Transverse colon (tissue), 4 donors: ENCODE results near the gene GPR61. TPM values are rescaled to one million over a fixed set of nuclear protein-coding genes. Genes with fewer than 3 reads are reported as not detected.

Source experiments
- DNase-seq: peaks from one replicate; pipeline ENCODE4 v3.0.0-alpha.2; 2019
- H3K27ac ChIP-seq, 4 donors: fragments of 200-600 bp; sonication (generic); 2 replicates each; pipeline ENCODE4 v1.5.1; 2016 to 2018; ENCODE audit warnings: inconsistent platforms in 4 of 4
- H3K27me3 ChIP-seq: fragments of 200-600 bp; sonication (generic); 2 replicates; pipeline ENCODE4 v1.5.1; 2017; ENCODE audit warnings: inconsistent platforms
- H3K36me3 ChIP-seq, 4 donors: fragments of 200-600 bp; sonication (generic); 2 replicates each; pipeline ENCODE4 v1.5.1; 2017 to 2019; ENCODE audit warnings: inconsistent platforms in 4 of 4
- H3K4me1 ChIP-seq, 4 donors: fragments of 200-600 bp; sonication (generic); 2 replicates each; pipeline ENCODE4 v1.5.1; 2017 to 2020; ENCODE audit warnings: inconsistent platforms in 4 of 4
- H3K4me3 ChIP-seq, 4 donors: fragments of 200-600 bp; sonication (generic); 1 replicate in 1 of 4; 2 replicates in 3 of 4; pipeline versions ENCODE4 v1.5.1 to v1.6.1; 2017 to 2019; ENCODE audit warnings: inconsistent platforms in 4 of 4
- H3K9me3 ChIP-seq, 2 donors: fragments of 200-600 bp; sonication (generic); 2 replicates each; pipeline ENCODE4 v1.5.1; 2017 to 2019; ENCODE audit warnings: inconsistent platforms in 2 of 2
- CTCF ChIP-seq, 5 experiments: fragments of 200-600 bp in 3 of 5; fragments of 450-650 bp in 2 of 5; sonication (generic) in 3 of 5; IDR thresholded peaks; 1 replicate in 2 of 5; 2 replicates in 3 of 5; pipeline ENCODE4 v1.5.1; 2016 to 2017; ENCODE audit warnings: antibody characterized with exemption in 5 of 5, inconsistent platforms in 3 of 5, mild to moderate bottlenecking in 2 of 5, moderate library complexity in 1 of 5
- EP300 ChIP-seq: sonication (generic); formaldehyde crosslinking; IDR thresholded peaks from one replicate; pipeline ENCODE4 v1.6.1; 2017; ENCODE audit warnings: antibody characterized with exemption, low read depth
- POLR2A ChIP-seq: fragments of 450-650 bp; IDR thresholded peaks from one replicate; pipeline ENCODE4 v1.6.1; 2016; ENCODE audit warnings: antibody characterized with exemption, mild to moderate bottlenecking, moderate library complexity
- POLR2AphosphoS5 ChIP-seq, 3 donors: sonication (generic); formaldehyde crosslinking; IDR thresholded peaks; one replicate each; pipeline ENCODE4 v1.6.1; 2016; ENCODE audit warnings: antibody characterized with exemption in 3 of 3
- WGBS, 2 donors: methylation state at CpG; one replicate each; pipeline ENCODE4 v1.1.5; 2018; ENCODE audit warnings: low coverage in 1 of 2; 5-methylcytosine and 5-hydroxymethylcytosine counted together
- in situ Hi-C, 4 donors: fragments of 200-750 bp; cut with MboI; loops; one replicate each; pipeline versions ENCODE4 v1.15.0 to v1.15.1; 2017; ENCODE audit warnings: low sequenced_read_pairs in 3 of 4, low pct_ligation_motif_present in 1 of 4, low pct_unique_long_range_greater_than_20kb in 1 of 4
- intact Hi-C: fragments of 100-400 bp; cut with DNase I; formaldehyde crosslinking; loops from one replicate; pipeline ENCODE4 v1.15.1; 2023; ENCODE audit warnings: low total_unique reads
- total RNA-seq, 4 donors: library from RNA; depleted of rRNA; stranded (reverse); fragments of >200 nt; gene quantifications; one replicate each; pipeline ENCODE4 v1.1.0, GENCODE V29; 2016

The GPR61 gene
- total RNA-seq, 4 donors from 2014 or later = not detected

GRCh38 chr1:109548321-109549267 lies 8.9 kb downstream of the GPR61 start, which contains the start of gene GNAI3:
GNAI3 (plus strand) TSS chr1:109548615; CDS start chr1:109548721, 106 bp downstream.
- DNase-seq = peak; percentile 99
- H3K27me3 ChIP-seq = no peaks in the 10 kb centered on the region
- 0 to 1% methylated on average over 10 to 68 of the region's 68 CpGs for WGBS, 2 donors
- intact Hi-C loops = loop anchor here (5.0 kb wide), 1 partner anchor 79 kb away; no protein-coding TSS in a partner anchor
- H3K4me1 ChIP-seq = peaks cover 9 to 55% (median 30%) of the 10 kb centered on the region in 4 donors
- H3K36me3 ChIP-seq = no peaks in the 10 kb centered on the region
- peak within 1 kb of the TSS; percentile 95 to 98 (median 97) for H3K27ac ChIP-seq
- TF ChIP-seq EP300 (no peak), CTCF (IDR thresholded peaks at IDR 0.05) (peak in 1 of 5 experiments; percentile 12), POLR2A (peak; percentile 100), POLR2AphosphoS5 (IDR thresholded peaks at IDR 0.05) (peak; percentile 99 to 100 (median 99))
- H3K4me3 ChIP-seq = peak within 1 kb of the TSS; percentile 65 to 94 (median 85)
- no peaks in the 10 kb centered on the region for H3K9me3 ChIP-seq
- in situ Hi-C loops = loop anchor here (5.0 to 25.0 kb wide), 6 partner anchors 74 to 439 kb away; partner anchors contain the start of gene AHCYL1 (in 4 of the 4)

- TF ChIP-seq CTCF (IDR thresholded peaks at IDR 0.05) (no peak), POLR2A (no peak), POLR2AphosphoS5 (IDR thresholded peaks at IDR 0.05) (no peak), EP300 (no peak)
- no peaks in the 10 kb centered on the region for H3K36me3 ChIP-seq
- peaks cover 10 to 57% (median 27%) of the 10 kb centered on the region in 4 donors for H3K4me1 ChIP-seq
- 94% methylated on average over 2 of the region's 2 CpGs for whole genome bisulfite sequencing, 2 donors
- intact Hi-C loops (no loop called here), in situ Hi-C loops (no loop called here)
- no peaks in the 10 kb centered on the region for H3K27me3 ChIP-seq
- DNase-seq = no peak
- H3K4me3 ChIP-seq = no peak overlapping the region
- H3K9me3 ChIP-seq = no peaks in the 10 kb centered on the region
- H3K27ac ChIP-seq = no peak overlapping the region
Measured at GRCh38 chr1:109556563-109556962, 16.9 kb downstream of the GPR61 start.

GRCh38 chr1:109557520-109557919 lies 17.8 kb downstream of the GPR61 start:
- no peak for DNase-seq
- Histone ChIP-seq H3K27ac (no peak overlapping the region), H3K4me1 (peaks cover 11 to 59% (median 36%) of the 10 kb centered on the region in 4 donors), H3K9me3 (no peaks in the 10 kb centered on the region), H3K4me3 (no peak overlapping the region), H3K36me3 (no peaks in the 10 kb centered on the region), H3K27me3 (no peaks in the 10 kb centered on the region)
- TF ChIP-seq CTCF (IDR thresholded peaks at IDR 0.05) = no peak
- no peak for TF ChIP-seq POLR2AphosphoS5 (IDR thresholded peaks at IDR 0.05)
- no peak for TF ChIP-seq EP300
- no peak for TF ChIP-seq POLR2A
- WGBS, 2 donors = 90 to 100% methylated on average over 1 to 5 of the region's 5 CpGs
- in situ Hi-C loops (no loop called here), intact Hi-C loops (no loop called here)

DNA sequence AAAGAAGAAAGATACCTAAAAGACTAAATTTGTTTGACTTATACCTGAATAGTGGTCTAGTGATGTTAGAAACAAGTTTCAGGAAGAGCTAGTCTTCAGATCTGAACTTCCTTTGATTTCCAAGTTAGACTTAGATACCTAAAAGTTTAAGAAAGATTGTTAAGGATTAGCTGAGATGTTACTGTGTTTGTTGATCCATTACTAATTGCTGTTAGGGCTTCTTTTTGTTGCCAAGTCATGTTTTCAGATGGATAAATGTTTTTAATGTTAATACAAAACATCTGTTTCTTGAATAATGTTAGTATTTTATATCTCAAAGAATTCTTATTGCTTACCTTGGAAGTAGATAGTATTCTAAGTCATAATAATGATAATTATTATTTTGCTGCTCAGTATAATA lies 20.3 kb downstream of the GPR61 start:
- Histone ChIP-seq H3K9me3 (no peaks in the 10 kb centered on the region), H3K4me1 (peaks cover 19 to 72% (median 52%) of the 10 kb centered on the region in 4 donors), H3K36me3 (no peaks in the 10 kb centered on the region), H3K27me3 (no peaks in the 10 kb centered on the region), H3K27ac (no peak overlapping the region), H3K4me3 (no peak overlapping the region)
- in situ Hi-C loops (no loop called here), intact Hi-C loops (no loop called here)
- TF ChIP-seq CTCF (IDR thresholded peaks at IDR 0.05) (no peak), POLR2A (no peak), EP300 (no peak), POLR2AphosphoS5 (IDR thresholded peaks at IDR 0.05) (no peak)
- DNase-seq = no peak
